GM12874 (cell line): Measurements from ENCODE around the gene AKAP7.

Experiments used
- CTCF ChIP-seq: IDR thresholded peaks from 2 replicates; pipeline ENCODE4 v1.5.1; 2011; ENCODE audit warnings: low read depth, mild to moderate bottlenecking, control low read depth, low read length, moderate library complexity; ENCODE audit not compliant: insufficient read depth

The AKAP7 gene

GRCh38 chr6:131161987-131162386 is 26.7 kb downstream of the AKAP7 start:
- no peak for TF ChIP-seq CTCF

- no peak for TF ChIP-seq CTCF
Measured at GRCh38 chr6:131163886-131164285, 28.6 kb downstream of the AKAP7 start.

- no peak for TF ChIP-seq CTCF
Measured at GRCh38 chr6:131164506-131164905, 29.2 kb downstream of the AKAP7 start.

- no peak for TF ChIP-seq CTCF
Measured at GRCh38 chr6:131167773-131168172, 32.5 kb downstream of the AKAP7 start.

GRCh38 chr6:131169613-131170012 is 34.3 kb downstream of the AKAP7 start:
- TF ChIP-seq CTCF, result no peak

- TF ChIP-seq CTCF, result no peak
Measured at GRCh38 chr6:131172222-131172621, 37.0 kb downstream of the AKAP7 start.

GRCh38 chr6:131173680-131174079 is 38.4 kb downstream of the AKAP7 start:
- no peak for TF ChIP-seq CTCF

- TF ChIP-seq CTCF, result no peak
Measured at GRCh38 chr6:131175564-131175963, 40.3 kb downstream of the AKAP7 start.
